Islet of Langerhans (tissue), 1 donor: Measurements from ENCODE around the gene RAB20.
"Not testable (repeated sequence)": the region's sequence is repeated elsewhere in the genome, so short reads cannot be mapped to it uniquely, and the experiment has no call there.

Experiments
- FAIRE-seq: peaks from one replicate; lab custom pipeline; 2011; peaks lifted over from hg19 to GRCh38; lab: Jason Lieb, UNC

RAB20 gene

DNA sequence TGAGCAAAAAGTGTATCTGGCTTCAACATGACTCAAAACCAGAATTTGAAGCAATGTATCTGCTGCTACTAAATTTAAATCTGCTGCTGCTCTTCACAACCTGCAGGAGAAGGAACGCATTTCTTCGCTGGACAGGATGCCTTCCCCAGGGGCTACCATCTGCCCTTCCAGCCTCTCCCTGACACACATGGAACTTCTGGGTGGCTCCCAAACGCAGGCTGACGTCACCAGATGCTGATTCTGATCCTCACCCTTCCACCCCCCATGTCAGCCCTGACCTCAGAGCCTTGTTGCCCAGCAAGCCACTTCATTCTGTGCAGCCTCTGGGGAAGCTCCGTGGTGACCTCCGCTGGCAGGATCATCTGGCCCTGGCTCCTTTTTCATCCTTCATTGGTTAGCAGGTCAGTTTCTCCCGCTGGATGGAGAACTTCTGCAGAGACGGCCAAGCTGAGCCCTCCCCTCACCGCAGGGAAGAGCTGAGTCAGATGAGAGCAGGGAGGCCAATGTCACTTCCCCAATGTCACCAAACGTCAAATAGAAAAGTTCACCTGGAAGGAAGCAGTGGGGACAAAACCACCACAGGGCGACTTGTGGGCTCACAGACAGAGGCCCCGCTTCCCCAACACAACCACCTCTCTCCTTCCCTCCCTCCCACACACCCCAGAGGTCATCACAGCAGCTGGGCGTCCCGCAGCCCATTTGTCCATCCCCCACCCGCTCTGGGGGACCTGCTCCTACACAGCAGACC is 14.0 kb upstream of the RAB20 start:
- FAIRE-seq: no peak

DNA sequence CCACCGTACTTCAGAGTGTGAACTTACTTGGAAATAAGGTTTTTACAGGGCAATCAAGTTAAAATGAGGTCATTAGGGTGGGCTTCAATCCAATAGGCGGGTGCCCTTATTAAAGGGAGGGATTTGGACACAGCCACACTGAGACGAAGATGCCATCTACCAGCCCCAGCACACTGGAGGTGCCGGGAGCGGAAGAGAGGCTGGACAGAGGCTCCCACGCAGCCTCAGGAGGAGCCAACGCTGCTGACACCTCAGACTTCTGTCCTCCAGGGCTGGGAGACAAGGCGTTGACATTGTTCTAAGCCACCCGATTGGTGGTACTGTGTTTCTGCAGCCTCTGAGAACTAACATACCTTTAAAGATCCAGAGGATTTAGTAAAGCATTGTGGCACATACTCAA is 12.6 kb upstream of the RAB20 start:
- no peak for FAIRE-seq

DNA sequence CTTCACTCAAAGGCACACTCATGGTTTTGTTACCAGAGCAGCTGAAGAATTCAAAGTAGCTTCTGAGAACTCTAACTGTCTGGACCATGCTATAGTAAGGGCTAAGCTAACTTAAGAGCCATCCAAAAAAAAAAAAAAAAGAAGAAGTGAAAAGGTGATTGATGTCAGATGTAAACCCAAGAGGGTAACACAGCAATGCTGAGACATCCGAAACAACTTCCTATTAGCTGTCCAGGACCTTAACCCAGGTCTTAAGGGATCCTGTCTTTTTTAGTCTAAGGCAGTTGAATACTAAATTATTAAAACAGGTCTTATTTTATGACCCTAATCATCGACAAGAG is 11.2 kb upstream of the RAB20 start:
- FAIRE-seq: no peak

- no peak for FAIRE-seq
Observed at GRCh38 chr13:110571896-110572777, 10.6 kb upstream of the RAB20 start.

DNA sequence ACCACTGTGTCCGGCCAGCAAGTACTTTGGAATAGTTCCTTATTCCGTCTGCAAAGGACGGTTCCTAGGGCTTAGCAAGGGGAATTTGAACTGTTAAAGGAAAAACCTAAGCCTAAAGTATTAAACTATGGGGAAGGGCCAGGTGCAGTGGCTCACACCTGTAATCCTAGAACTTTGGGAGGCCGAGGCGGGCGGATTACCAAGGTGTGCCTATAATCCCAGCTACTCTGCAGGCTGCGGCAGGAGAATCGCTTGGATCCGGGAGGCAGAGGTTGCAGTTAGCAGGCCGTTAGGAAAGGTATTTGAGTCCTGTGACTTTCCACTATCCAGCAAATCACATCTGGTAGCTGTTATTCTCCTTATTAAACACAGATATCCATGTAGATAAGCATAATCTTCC is 9.4 kb upstream of the RAB20 start:
- no peak for FAIRE-seq

DNA sequence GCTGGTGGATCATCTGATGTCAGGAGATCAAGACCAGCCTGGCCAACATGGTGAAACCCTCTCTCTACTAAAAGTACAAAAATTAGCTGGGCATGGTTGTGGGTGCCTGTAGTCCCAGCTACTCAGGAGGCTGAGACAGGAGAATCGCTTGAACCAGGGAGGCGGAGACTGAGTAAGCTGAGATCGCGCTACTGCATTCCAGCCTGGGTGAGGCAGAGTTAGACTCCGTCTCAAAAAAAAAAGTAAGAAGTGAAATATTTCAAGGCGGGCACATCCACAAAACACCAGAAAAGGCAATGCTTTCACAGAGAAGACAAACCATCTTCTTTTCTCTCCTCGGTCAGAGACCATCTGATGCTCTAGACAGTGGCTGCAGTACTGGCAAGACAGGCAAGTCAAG is 8.4 kb upstream of the RAB20 start:
- not testable (repeated sequence) for FAIRE-seq

DNA sequence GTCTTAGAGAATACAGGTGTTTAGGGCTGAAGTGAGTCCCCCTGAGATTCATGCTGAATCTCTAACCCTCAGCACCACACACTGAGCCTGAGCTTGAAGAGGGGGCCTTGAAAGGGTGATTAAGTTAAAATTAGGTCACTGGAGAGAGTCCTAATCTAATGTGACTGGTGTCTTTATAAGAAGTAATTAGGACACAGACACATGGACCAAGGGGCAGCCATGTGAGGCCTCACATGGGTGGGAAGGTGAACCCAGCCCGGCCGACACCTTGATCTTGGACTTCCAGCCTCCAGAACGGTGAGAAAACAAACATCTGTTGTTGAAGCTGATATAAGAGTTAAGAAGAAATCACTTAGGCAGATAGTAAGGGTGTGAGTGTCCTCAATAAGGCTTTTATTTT is 7.1 kb upstream of the RAB20 start:
- FAIRE-seq: no peak

- no peak for FAIRE-seq
Observed at GRCh38 chr13:110566171-110566570, 4.6 kb upstream of the RAB20 start.

GRCh38 chr13:110565296-110565695 is 3.8 kb upstream of the RAB20 start:
- FAIRE-seq: no peak

DNA sequence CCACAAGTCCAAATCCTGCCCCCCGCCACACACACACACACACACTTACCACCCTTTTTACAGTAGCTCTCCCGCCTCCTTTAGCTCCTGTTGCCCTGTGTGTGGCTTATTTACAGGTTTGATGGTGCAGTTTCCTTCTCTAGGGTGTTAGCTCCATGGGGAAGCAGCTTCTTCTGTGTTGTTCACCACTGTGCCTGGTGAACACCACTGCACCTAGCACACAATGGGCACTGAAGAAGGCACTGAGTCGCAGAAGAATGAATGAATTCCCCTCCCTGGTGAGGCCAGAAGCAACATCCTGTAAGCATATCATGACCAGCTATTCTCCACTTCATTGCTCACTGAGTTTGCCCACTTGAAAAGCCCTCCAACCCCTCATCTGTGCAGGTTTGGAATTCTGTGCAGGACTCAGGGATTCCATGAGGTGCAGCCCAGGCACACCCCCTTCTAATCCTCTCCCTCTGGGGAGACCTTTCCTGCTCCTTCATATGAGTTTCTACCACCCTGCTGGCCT is 3.0 kb upstream of the RAB20 start:
- no peak for FAIRE-seq

- no peak for FAIRE-seq
Observed at GRCh38 chr13:110563463-110563774, 1.9 kb upstream of the RAB20 start.

- no peak for FAIRE-seq
Observed at GRCh38 chr13:110562696-110563462, 1.4 kb upstream of the RAB20 start.

GRCh38 chr13:110562036-110562597 is 595 bp upstream of the RAB20 start:
- peak; percentile 30 for FAIRE-seq

DNA sequence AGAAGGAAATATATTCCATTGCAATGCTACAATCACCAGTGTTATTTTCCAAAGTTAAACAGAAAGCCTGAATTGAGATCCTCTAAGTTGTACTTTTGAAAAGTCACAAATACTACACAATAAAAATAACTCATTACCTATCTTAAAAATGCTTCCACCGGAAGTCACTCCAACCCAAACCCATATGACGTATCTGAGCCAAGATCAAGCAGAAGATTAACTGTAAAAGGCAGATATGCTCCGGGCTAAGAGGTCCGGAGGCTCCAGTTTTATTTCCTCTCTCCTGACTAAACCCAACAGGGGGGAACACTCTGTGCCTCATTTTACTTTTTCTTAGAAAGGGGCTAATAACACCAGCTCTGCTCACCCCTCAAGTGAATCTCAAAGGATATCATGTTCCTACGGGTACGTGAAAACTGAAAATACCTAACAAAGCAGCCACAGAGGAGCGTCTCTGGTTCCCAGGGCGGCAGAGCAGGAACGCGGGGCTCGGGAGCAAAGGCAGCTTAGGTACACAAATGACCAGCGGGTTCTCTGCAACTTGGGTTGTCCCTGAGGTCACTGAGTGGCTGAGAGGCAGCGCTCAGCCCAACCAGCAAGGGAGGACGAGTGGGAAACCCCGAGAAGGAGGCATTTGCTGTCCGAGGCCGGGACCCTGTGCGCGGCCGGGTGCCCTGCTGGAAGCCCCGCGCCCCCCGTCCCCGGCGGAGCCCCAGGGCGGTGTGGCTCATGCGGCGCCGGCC is 750 bp downstream of the RAB20 start:
- FAIRE-seq: peak; percentile 49

- no peak for FAIRE-seq
Observed at GRCh38 chr13:110559986-110560385, 1.5 kb downstream of the RAB20 start.

GRCh38 chr13:110559429-110559943 is 2.0 kb downstream of the RAB20 start:
- no peak for FAIRE-seq

DNA sequence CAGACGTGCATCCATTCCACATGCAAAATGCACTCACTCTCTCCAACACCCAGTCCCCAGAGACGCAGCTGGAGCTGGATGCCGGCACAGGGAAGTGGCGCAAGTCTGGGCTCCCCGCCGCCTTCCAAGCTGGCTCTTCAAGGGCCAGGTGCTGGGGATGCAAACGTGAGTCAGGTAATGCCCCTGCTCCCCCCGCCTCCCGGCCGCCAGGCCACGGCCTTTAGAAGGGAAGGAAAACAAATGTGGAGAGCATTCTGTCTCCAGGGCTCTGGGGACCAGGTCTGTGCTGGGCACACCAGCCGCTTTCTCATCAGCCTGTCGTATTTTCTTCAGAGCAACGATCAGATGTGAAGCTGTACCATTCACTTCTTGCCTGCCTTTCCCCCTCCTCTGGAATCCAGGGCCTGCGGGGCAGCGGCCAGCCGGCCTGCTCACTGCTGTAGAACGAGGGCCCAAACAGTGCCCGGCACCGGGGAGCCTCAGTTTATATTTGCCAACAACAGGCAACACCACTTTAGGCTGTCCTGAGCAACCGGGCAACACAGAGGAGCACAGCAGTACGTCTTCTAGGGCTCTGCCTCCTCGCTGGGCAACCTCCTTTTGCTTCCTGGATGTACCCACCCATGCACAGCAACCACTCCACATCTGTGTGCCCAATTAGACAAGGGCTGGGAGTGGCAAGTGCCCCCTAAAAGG is 3.8 kb downstream of the RAB20 start:
- no peak for FAIRE-seq

DNA sequence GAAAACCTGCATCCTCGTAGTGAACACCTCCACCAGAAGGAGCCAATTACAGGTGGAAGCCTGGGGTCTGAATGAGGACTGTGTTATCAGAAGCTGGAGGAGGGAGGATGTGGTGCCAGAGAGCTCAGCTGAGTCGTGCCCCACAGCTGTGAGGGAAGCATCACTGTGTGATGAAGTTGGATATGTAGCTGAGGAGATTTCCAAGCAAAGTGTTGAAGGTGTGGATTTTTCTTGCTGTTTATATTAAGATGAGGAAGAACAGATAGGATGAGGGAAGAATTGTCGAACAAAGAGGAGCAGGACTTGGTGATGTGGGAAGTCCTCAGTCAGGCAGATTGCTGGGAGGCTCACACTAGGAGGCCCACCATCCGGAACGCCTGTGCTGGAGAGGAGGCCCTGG is 4.4 kb downstream of the RAB20 start:
- no peak for FAIRE-seq

DNA sequence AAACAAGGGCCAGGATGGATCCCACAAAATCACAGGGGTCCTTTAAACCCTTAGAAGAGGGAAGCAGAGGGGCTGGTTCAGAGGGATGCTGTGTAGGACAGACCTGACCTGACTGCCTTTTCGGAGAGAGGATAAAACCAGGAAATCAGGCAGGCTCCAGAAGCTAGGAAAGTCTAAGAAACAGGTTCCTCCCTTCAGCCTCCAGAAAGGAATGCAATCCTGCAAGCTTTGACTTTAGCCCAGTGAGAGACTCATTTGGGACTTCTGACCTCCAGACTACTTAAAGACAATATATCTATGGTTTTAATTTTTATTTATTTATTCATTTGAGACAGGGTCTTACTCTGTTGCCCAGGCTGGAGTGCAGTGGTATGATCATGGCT is 5.3 kb downstream of the RAB20 start:
- no peak for FAIRE-seq

DNA sequence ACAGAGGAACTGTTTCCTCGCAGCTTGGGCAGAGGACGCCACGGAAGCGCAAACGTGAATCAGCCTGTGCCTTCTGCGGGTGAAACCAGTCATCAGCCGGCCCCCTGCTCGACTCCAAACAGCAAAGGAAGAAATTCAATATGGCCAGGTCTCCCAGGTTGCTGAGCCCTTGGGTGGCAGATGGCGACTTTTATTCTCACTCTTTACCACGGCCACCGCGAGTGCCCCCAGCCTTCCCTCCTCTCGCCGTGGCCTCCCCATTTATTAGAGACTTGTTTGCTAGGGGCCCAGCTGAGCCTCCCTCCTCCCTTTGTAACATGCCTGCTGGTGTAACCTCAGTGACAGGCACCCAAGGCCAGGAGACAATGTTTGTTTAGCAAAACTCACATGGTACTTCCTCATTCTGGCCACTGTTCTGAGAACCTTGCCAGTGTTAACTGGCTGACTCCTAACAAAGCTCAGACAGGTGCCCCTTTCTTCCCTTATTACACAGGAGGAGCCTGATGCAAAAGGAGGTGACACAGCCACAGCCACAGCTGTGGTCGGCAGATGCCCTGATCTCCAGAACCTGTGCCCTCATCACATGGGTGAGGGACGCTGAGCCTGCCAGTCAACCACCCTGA is 5.8 kb downstream of the RAB20 start:
- FAIRE-seq: no peak

DNA sequence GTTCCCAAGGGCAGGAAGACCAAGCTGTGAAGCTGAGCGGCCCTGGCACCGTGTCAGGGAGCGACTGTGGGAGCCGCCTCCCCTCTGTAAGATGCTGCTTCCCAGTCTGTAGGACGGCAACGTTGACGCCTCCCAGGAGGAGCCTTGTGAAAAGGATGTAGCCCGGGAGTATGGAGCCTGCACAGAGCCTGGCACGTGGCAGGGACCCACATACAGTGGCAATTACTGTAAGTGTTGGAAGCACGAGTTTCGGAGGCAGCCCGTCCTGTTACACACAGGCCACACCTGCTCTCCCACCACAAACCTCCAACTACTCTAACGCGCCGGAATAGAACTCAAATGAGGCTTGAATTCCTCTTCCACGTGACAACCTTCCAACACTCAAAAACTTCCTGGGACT is 6.6 kb downstream of the RAB20 start:
- no peak for FAIRE-seq
